Glutamatergic neuron (in vitro differentiated cells): ENCODE data around the gene GPR37L1. TPM values are rescaled to one million over a fixed set of nuclear protein-coding genes. Genes with fewer than 3 reads are reported as not detected.

ENCODE experiments used
- DNase-seq: peaks from one replicate; pipeline ENCODE4 v3.0.0; 2022
- H3K27ac Mint-ChIP-seq: one replicate; pipeline ENCODE4 v1.8.0; 2020; ENCODE audit warnings: mild to moderate bottlenecking, mixed read lengths, inconsistent platforms; ENCODE audit not compliant: unreplicated experiment
- H3K27me3 Mint-ChIP-seq: one replicate; pipeline ENCODE4 v1.8.0; 2020; ENCODE audit warnings: mild to moderate bottlenecking, moderate library complexity, mixed read lengths, inconsistent platforms; ENCODE audit not compliant: unreplicated experiment
- H3K36me3 Mint-ChIP-seq: one replicate; pipeline ENCODE4 v1.8.0; 2020; ENCODE audit warnings: mild to moderate bottlenecking, mixed read lengths, inconsistent platforms; ENCODE audit not compliant: unreplicated experiment
- H3K4me1 Mint-ChIP-seq: one replicate; pipeline ENCODE4 v1.8.0; 2020; ENCODE audit warnings: mild to moderate bottlenecking, low read depth, mixed read lengths, inconsistent platforms; ENCODE audit not compliant: unreplicated experiment
- H3K4me3 Mint-ChIP-seq: one replicate; pipeline ENCODE4 v1.8.0; 2020; ENCODE audit warnings: mild to moderate bottlenecking, mixed read lengths, inconsistent platforms; ENCODE audit not compliant: unreplicated experiment
- H3K9me3 Mint-ChIP-seq: one replicate; pipeline ENCODE4 v1.8.0; 2020; ENCODE audit warnings: mild to moderate bottlenecking, moderate library complexity, mixed read lengths, inconsistent platforms; ENCODE audit not compliant: unreplicated experiment
- total RNA-seq: library from RNA; stranded (reverse); fragmentation: NEBNext Ultra II Directional; extraction: Animal tissue kit (Norgen Biotek cat#: 25700); gene quantifications from one replicate; pipeline ENCODE4 v1.2.1, GENCODE V29; 2021; ENCODE audit not compliant: unreplicated experiment
- TF ChIP-seq, protein P1 (sequence below): fragments of 200-600 bp; sonication (generic); IDR thresholded peaks from one replicate; pipeline ENCODE4 v1.5.0; 2021; ENCODE audit not compliant: partially characterized antibody, unreplicated experiment

GPR37L1 gene
- total RNA-seq, 1 donor from 2014 or later = not detected

DNA sequence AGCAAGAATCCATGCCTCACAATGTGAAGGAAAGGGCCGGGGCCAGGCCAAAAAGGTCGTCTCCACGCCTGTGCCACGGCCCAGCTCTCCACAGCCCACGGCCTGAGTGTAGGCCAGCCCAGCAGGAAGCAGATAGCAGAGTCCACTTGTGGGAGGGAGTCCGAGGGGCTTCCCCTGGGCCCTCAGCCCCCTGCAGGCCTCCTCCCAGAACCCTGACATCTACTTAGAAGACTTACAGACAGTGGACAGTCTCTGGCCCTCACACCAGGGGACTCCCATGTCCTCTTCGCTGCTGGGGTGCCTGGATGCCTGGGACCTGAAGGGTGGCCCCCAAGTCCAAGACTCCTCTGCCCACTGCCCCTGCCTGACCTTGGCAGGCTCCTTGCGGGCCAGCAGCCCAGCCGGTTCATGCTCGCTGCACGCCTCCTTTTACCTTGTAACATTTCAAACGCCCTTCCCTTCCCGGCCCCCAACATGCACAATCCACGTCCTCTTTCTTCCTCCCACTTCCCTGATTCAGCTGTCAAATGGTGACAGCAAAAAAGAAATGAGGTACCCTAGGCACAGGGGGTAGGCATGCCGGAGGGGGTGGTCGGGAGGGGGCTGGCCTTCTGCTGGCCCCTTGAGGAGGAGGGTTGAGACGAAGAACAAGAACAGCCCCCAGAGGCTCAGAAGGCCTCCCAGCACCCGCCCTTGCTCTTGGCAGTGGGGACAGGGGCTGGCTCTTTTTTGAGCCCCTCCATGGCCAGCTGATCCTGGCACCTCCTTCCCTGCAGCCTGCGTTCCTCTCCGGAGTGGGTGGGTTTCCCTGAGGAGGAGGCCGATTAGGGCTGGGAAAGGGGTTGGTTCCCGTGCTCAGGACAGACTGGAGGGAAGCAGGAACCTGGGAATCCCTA is 38.7 kb downstream of the GPR37L1 start:
- DNase-seq = no peak
- Mint-ChIP-seq H3K4me1 (peaks cover 14% of the 10 kb centered on the region), H3K4me3 (no peak overlapping the region), H3K27me3 (peaks cover 10% of the 10 kb centered on the region), H3K9me3 (no peaks in the 10 kb centered on the region), H3K36me3 (no peaks in the 10 kb centered on the region), H3K27ac (peak overlapping the region; percentile 11)
- TF ChIP-seq, protein P1, sequence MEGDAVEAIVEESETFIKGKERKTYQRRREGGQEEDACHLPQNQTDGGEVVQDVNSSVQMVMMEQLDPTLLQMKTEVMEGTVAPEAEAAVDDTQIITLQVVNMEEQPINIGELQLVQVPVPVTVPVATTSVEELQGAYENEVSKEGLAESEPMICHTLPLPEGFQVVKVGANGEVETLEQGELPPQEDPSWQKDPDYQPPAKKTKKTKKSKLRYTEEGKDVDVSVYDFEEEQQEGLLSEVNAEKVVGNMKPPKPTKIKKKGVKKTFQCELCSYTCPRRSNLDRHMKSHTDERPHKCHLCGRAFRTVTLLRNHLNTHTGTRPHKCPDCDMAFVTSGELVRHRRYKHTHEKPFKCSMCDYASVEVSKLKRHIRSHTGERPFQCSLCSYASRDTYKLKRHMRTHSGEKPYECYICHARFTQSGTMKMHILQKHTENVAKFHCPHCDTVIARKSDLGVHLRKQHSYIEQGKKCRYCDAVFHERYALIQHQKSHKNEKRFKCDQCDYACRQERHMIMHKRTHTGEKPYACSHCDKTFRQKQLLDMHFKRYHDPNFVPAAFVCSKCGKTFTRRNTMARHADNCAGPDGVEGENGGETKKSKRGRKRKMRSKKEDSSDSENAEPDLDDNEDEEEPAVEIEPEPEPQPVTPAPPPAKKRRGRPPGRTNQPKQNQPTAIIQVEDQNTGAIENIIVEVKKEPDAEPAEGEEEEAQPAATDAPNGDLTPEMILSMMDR = no peak

DNA sequence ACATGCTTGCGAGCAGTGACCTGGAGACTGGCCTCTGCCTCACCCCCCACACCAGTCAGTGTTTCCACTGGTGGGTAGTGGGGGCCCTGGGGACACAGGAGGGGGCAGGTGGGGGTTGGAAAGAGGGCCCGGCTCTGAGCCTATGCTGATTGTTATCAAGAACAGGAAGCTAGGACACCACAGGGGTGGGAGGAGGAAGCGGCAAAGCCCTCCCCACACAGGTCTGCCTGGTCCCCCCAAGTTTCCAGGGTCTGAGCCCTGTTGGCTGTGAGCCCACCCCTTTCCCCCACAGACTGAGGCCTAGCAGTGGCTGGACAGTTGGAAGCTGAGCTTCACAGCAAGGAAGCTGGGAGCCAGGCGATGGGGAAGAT is 39.3 kb downstream of the GPR37L1 start:
- H3K4me1 Mint-ChIP-seq = peaks cover 14% of the 10 kb centered on the region
- peaks cover 13% of the 10 kb centered on the region for H3K27me3 Mint-ChIP-seq

DNA sequence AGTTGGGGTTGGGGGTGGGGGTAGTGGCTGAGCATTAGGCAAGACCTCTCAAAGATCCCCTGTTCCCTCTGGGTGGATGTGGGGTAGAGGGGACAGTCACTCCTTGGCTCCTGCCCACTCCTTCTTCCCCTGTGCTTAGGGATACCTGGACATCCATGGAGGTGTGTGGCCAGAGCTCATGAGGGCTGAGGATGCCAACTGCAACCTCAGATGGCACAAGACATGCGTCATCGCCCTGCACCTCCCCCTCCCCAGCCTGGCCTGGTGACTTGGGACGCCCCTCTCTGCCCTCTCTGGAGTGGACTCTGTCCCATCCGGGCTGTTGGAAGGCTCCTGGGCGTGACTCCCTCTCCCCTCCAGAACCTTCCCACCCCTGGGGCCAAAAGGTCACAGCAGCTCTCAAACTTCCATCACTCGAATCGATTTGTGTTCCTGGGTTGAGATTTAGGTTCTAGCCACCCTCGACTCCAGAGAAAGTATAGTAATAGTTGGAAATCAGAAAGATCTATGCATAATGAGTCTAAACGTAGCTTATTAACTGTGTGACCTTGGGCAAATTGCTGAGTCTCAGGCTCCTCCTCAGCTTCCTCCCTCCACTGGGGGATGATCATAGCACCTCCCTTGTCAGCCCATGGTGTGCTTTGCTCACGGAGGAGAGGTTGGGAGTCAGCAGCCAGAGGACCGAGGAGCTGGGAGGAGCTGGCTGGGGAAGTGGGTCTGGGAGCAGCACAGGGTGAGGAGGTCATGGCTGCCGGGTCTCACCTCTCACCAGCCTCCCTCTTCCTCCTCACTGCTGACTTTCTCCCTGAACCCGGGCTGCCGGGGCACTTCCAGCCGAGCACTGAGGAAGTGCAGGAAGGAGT is 39.9 kb downstream of the GPR37L1 start:
- no peak for DNase-seq
- H3K36me3 Mint-ChIP-seq = no peaks in the 10 kb centered on the region
- peaks cover 13% of the 10 kb centered on the region for H3K27me3 Mint-ChIP-seq
- peaks cover 14% of the 10 kb centered on the region for H3K4me1 Mint-ChIP-seq
- no peak overlapping the region for H3K27ac Mint-ChIP-seq
- TF ChIP-seq, protein P1 = no peak
- peaks cover 3% of the 10 kb centered on the region for H3K9me3 Mint-ChIP-seq
- no peak overlapping the region for H3K4me3 Mint-ChIP-seq

More for the DNA sequence above, 39.3 kb downstream of the GPR37L1 start:
- Mint-ChIP-seq H3K9me3 (peaks cover under 1% of the 10 kb centered on the region), H3K4me3 (no peak overlapping the region), H3K27ac (no peak overlapping the region), H3K36me3 (no peaks in the 10 kb centered on the region)
- DNase-seq = no peak
- TF ChIP-seq, protein P1 = no peak

DNA sequence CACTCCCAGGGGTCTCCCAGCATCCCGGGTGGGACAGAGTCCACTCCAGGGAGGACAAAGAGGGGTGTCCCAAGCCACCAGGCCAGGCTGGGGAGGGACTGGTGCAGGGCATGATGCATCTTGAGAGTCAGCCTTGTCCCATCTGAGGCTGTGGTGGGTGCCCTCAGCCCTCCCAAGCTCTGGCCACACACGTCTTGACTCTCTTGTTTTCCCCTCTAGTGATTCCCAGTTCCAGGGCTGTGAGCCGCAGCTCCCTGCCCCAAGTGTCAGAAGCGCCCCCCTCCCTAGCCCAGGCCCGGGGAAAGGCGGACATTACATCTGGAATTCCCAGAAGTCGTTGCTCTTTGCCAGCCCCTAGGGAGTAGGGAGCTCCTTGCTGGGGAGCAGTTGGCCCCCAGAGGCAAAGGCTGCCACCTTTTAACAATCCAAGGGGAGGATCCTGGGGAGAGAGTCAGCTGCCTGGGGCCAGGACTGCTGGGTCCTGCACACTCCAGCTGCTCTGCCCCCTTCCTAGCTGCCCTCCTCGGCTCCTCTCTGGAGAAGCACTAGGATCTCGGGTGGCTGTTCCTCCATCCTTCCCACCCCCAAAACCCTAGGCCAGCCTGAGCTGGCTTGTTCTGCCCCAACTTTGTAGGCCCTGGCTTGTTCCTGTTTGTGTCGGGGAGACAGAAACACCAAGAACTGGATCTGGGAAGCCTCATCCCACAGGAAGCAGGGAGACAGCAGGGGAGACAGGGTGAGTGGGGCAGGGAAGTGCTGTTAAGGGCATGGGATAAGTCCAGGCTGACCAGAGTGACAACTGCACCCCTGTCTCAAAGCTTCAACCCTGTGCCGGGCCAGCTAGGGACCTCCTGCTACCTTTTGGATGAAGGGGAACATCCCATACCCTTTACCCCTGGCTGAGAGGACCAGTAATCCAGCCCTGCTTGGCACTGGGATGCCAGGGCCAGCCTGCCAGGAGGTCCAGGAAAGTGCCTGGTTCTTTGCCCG is 40.9 kb downstream of the GPR37L1 start:
- TF ChIP-seq, protein P1 = no peak
- Mint-ChIP-seq H3K9me3 (peaks cover 5% of the 10 kb centered on the region), H3K4me3 (no peak overlapping the region), H3K27me3 (peaks cover 14% of the 10 kb centered on the region), H3K4me1 (peaks cover 16% of the 10 kb centered on the region), H3K36me3 (no peaks in the 10 kb centered on the region), H3K27ac (no peak overlapping the region)
- DNase-seq = no peak
